NCI-H2171 (cell line): ENCODE data around the gene SYT10.
"Not testable (repeated sequence)": the region's sequence is repeated elsewhere in the genome, so short reads cannot be mapped to it uniquely, and the experiment has no call there.

Source experiments
- DNase-seq: peaks from one replicate; lab custom pipeline; 2025; lab: John Stamatoyannopoulos, UW

The SYT10 gene, protein sequence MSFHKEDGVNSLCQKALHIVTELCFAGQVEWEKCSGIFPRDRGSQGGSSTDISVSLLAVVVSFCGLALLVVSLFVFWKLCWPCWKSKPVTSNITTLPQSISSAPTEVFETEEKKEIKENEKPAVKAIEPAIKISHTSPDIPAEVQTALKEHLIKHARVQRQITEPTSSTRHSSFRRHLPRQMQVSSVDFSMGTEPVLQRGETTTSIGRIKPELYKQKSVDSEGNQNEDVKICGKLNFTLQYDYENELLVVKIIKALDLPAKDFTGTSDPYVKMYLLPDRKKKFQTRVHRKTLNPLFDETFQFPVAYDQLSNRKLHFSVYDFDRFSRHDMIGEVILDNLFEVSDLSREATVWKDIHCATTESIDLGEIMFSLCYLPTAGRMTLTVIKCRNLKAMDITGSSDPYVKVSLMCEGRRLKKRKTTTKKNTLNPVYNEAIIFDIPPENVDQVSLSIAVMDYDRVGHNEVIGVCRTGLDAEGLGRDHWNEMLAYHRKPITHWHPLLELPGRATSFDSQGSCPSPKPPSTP

DNA sequence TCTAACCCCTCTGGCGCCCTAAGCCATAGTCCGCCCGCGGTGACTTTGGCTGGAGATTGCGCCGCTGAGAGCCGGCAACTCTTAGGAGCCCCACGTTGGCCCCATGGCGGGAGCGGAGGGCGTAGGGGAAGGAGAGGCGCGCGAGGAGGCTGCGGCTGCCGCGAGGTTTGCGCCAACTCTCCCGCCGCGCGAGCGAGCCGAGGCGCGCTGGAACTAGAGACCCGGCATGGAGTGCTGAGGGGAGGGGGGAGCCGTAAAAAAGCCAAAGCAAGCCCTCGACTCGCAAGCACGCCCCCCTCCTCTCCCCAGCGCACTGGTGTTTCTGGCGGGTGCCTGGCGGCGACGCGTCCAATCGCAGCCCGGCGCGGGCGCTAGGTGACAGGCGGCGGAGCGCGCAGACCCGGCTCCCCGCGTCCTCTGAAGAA is at the start of gene SYT10:
Gene SYT10 (minus strand): TSS at position 233 of the 425 bp plus-strand sequence. CDS start 297 bp downstream, outside the sequence.
- DNase-seq = peak; percentile 12

DNA sequence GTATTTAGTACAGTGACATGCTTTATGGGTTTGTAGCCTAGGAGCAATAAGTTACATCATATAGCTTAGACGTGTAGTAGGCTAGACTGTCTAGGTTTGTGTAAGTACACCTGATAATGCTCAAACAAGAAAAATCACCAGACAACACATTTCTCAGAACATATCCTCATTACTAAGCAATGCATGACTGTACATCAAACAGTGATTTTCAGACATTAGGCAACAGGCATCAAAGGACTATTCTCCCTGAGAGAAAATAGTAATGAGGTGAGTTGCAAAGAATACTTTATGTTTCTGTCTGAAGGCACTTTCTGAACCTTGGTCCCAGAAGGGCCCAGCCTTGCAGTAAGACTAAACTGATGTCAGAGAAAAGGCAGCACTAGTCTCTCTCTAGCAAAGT is 48.4 kb upstream of the SYT10 start:
- DNase-seq = no peak

DNA sequence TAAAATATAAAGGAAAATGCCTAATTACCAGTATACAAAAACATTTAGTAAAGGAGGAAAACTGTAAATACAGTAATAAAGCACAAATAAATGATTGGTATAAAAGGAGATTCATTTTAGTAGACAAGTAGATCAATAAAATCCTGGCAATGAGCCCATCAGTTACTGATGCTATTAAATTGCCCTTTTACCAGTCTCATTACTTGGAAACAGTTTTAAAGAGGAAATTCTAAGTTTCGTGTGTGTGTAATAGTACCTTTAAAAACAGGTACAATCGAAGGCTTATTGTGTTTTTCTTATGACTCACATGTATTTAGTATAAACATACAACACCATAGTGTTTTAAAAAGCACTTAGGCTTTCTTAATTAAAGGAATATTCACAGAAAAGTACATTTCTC is 46.4 kb upstream of the SYT10 start:
- no peak for DNase-seq

DNA sequence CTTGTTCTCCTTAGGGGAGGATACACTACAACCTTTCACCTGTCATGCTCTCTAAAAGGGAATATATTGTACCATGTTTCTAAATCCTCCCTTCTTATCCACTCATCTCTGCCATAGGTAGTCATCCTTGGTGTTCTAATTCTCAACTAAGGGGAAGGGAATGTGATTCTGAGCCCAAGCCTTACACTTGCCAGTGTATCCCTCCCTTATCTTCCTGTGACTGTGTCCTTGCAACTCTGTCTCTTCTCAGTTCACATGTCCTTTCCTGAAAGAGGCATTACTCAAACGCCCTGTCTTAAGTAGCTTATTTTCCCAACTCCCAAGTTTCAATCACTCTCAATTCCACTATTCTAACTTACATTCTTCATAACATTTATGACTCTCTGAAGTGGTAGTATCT is 44.5 kb upstream of the SYT10 start:
- no peak for DNase-seq

DNA sequence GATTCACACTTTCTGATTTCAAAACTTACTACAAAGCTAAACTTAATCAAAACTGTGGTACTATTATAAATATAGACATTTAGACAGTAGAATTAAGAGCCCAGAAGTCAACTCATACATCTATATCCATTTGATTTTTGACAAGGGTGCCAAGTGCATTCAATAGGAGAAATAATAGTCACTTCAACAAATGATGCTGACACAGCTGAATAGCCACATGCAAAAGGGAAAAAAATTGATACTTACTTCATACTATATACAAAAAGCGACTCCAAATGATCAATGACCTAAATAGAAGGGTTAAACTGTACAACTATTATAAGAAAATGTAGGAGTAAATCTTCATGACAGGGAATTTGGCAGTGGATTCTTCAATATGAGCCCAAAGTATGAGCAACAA is 40.7 kb upstream of the SYT10 start:
- DNase-seq = no peak

DNA sequence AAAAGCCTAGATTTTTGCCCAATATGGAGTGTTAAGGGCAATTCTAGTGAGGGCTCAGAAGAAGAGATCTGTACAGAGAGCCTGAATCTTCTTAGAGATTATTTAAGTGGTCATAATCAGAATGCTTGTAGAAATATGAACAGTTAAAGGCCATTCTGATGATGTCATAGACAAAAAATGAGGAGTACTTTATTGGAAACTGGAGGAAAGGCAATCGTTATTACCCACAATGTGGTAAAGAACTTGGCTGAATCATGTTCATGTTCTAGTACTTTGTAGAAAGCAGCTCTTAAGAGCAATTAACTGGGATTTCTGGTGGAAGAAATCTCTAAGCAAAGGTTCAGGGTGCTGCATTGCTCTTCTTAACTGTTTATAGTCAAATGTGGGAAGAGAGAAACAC is 36.4 kb upstream of the SYT10 start:
- no peak for DNase-seq

DNA sequence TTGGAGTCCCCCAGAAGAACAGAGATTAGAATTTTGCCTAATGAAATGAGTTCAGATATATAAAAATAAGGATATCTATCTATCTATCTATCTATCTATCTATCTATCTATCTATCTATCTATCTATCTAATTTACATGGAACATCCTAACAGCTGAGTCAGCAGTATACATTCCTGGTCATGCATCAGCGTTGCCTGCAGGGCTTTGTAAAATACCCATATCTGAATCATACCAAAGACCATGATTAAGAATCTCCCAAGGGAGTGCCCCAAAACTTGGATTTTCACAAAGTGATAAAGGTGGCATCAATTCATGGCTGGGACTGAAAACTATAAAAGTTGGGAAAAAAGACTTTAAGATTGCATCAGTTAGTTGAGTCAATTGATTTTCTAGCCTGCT is 32.7 kb upstream of the SYT10 start:
- DNase-seq = no peak

DNA sequence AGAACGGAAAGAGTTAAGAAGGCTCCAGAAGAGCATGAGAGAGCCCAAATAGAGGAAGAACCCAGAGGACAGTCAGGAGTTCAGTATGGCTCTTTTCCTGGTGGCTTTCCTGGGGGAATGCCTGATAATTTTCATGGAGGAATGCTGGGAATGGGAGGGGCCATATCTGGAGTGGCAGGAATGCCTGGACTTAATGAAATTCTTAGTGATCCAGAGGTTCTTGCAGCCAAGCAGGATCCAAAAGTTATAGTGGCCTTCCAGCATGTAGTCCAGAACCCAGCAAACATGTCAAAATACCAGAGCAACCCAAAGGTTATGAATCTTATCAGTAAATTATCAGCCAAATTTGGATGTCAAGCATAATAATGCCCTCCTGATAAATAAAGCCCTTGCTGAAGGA is 15.5 kb upstream of the SYT10 start:
- DNase-seq = no peak

DNA sequence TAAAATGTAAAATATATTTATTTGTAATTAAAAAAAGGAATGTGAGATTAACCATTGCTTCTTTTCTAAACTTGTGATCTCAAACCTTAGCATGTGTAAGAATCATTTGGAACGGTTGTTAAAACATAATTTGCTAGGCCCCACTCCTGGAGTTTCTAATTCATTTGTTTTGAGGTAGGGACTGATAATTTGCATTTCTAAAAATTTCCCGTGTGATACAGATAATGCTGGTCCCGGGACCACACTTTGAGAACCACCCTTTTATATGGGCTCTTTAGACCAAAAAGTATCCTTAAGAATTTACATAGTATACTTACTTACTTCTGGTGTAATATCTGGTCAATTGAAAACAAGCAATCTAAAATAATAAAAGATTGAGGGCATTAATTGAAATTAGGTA is 10.9 kb upstream of the SYT10 start:
- no peak for DNase-seq

DNA sequence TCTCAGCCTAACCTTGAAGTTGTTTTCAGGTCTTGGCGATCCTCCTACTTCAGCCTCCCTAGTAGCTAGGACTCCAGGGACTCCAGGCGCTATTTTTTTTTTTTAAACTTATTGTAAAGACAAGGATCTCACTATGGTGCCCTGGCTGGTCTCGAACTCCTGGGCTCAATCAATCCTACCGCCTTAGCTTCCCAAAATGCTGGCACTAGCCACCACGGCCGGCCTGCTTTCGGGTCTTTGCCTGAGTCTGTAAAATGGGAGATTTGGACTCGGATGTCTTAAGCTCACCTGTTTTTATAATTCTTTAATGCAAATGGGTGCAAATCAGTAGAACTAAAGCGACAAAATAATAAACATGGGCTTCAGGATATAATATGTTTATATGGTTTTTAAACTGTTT is 858 bp upstream of the SYT10 start:
- no peak for DNase-seq

DNA sequence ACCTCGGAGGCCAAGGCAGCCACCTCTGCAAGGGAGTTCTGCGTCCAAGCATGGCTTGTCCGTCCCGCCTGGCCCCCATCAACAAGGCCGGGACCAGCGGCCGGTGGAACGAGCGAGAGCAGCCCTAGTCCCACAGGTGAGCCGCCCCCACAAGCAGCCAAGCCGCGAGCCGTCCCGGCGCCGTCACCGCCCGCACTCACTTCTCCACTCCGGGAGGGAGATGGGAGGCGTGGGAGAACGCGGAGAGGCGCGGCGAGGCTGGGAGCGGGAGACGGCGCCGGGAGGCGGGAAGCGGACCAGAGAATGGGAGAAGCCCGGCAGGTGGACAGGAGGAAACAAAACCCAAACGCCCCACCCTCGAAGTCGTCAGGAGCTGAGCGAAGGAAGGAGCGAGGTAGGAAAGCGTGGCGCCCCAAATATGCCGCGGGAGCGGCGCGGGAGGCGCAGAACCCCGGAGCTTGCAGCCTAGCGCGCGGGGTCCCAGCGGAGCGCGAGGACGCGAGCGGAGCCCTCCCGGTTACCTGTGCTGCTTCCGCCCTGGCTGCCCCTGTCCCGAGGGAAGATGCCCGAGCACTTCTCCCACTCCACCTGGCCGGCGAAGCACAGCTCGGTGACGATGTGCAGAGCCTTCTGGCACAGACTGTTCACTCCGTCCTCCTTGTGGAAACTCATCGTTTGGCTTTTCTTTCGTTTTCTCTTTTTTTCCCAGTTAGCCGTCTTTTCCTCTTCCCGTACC is 600 bp downstream of the SYT10 start:
- DNase-seq = no peak

DNA sequence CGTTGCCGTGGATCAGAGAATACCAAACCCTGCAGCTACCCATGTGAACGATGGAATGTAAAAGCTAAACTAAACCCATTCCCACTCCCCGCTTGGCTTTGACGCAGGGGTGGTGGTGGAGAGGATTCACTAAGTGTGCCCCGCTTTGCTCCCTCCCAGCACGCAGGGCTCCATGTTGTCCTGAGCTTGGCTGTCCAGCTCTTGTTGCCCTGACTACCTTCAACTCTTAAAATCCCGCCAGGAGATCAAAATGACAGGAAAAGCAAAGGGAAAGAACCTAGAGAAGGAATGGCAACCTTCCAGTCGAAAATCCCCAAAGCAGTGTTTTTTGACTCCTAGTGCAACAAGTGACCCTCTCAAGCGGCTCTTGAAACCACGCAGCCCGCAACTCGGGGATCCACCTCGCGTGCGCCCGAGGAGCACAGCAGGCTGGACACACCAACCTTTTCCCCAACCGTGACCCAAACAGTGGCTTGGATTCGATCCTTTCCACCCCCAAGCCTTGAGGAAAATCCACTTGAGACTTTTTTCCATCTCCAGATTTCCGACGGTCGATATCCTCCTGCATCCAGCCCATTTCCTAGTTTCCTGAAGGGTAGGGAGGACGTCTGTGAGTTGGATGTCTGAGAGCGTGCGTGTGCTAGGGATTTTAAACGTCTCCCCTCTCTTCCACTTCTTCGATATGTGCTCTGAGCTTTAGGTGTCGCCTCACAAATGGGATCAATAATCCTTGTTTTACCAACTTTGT is 1.4 kb downstream of the SYT10 start:
- no peak for DNase-seq

DNA sequence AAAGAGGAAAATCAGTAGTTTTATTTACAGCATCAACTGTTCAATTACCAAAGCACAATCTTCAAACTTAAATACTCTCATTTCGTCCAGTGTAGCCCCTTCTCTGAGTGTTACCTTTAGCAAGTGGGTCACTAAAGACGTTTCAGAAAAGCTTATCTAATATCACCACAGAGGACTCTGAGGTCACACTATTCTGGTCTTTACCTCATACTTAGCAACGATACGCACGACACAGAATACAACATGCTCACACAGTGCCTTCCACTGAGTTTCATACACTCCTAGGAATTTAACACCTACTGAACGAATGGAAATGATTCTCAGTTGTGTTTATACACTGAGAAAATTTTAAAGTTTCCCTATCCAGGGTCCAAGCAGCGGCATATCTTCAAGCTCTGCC is 2.0 kb downstream of the SYT10 start:
- DNase-seq = no peak

DNA sequence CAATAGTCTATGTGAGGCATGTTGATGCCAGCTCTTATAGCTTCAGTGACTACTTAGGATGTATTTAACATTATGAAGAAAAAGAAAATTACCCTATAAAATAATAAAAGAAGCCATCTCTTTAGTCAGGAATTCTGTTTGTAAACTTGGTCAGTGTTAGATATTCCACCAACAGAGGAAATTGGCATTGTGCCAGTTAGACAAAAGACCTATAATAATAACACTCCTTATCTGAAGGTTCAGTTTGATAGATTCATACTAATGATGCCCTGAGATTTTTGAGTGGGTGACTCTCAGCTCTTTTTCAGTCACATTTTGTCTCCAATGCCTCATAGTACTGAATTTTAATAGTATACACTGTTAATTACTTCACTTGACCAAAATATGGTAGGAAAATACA is 6.6 kb downstream of the SYT10 start:
- no peak for DNase-seq

DNA sequence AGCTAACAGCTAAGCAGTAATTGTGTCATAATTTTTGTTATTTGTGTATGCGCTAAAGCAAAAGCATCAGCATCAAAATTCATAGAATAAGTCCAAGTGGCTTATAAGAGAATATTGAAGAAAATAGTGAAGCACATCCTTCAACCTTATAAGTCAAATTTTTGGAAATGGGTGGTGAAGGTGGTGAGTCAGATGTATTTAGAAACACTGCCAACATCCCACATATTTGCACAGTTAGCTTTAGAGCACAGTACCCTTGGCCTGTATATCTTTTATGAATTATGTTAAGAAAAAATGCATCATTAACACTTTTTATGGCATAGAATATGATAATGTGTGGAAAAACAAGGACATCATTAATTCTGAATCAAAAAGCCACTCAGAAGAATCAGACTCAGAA is 8.0 kb downstream of the SYT10 start:
- no peak for DNase-seq

DNA sequence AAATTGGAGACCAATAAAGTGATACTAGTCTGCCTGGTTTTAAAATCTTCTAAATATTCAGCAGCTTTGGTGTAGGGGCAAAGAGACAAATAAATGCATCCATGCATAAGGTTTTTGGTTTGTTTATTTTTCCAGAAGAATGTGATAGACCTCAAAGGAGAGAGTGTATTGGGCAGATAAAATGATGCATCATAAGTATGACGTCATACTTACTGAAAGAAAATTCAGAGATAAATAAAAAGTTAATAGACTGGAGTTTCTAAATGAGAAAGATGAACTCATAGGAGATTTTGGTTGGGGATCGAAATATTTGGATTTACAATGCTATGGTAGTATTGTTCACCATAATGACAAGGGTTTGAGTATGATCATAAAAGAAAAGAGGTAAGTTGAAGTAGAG is 10.2 kb downstream of the SYT10 start:
- no peak for DNase-seq

DNA sequence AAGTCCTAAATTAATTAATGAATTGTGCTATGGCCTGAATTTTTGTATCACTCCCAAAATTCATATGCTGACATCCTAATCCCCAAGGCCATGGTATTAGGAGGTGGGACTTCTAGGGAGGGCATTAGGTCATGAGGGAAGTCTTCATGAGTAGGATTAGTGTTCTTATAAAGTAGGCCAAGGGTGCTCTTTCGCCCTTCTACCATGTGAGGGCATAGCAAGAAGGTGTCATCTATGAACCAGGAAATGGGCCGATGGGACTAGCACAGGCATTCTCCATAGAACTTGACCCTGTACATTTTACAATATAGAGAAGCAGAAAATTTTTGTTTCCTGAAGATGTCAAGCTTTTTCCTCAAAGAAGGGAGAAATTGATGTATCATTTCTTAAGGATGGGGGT is 12.5 kb downstream of the SYT10 start:
- no peak for DNase-seq

DNA sequence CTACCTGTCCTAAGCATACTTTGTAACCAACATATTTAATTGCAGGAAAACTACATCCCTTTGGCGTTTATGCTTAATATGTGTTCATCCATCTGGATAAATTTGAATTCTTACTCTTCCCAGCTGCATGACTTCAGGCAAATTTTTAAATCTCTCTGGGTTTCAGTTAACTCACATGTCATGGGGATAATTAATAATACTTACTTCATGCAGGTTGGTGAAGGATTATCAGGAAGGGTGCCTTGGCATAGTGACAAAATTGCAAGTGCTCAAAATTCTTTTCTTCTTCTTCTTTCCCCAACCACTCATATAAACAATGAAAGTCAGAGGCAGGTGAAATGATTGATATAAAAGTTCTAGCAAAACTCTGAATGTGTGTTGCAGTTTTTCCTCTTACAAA is 15.9 kb downstream of the SYT10 start:
- no peak for DNase-seq

DNA sequence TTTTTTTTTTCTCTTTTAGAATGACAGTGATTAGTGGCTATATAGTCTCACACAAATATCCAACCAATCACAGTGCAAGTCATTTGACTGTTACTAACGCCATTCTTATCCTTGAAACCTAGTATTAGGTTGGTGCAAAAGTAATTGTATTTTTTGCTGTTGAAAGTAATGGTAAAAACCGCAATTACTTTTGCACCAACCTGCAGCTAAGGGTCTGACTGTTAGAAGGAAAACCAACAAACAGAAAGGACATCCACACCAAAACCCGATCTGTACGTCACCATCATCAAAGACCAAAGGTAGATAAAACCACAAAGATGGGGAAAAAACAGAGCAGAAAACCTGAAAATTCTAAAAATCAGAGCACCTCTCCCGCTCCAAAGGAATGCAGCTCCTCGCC is 27.2 kb downstream of the SYT10 start:
- DNase-seq = not testable (repeated sequence)

DNA sequence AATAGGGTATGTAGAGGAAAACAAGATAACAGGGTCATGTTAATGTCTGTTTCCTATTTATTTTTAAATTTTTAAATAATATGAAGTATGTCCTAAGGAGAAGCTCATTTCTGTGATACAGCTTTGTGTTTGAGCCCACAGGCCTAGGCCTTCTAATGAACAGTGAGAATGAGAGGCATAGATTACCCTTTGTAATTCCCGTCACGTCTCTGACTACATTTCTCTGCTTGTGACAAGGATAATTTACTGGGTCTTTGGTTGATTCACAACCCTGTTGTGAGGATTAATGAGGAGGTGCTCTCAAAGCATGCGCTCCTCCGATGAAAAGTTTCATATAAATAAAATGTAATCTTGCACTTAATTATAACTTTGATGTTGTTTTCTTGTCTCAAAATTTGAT is 56.1 kb downstream of the SYT10 start:
- DNase-seq = no peak

DNA sequence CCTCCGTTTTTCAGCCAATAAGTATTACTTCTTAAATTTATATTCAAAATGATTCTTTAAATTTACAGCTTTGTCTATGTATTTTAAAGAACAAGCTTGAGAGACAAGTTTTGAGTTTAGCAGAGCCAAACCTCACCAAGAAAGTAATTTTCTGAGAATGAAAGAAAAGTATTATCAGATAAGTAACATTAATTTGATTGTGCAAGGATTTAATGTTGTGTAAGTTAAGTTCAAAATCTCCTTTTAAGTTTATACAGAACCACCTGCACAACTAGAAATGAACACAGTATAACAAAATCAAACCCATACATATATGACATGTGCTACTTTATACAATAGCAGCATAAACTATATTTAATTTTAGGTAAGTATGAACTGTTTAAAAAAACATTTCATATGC is 63.5 kb downstream of the SYT10 start:
- no peak for DNase-seq

DNA sequence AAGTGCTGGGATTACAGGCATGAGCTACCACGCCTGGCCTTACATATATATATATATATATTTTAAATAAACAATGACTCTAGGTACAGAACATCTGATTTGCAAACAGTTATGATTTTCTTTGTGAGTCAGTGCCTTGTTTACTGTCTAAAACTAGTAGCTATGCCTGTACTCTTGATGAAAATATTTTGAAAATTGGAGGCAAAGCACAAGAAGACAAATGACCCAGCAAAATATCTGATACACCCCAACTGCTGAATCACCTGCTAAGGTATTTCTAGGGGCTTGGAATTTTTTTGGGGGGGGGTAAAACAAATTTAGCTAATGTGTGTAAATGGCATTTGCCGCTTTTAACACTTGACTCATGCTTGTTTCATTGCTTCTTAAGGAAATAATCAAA is 69.3 kb downstream of the SYT10 start:
- DNase-seq = no peak

DNA sequence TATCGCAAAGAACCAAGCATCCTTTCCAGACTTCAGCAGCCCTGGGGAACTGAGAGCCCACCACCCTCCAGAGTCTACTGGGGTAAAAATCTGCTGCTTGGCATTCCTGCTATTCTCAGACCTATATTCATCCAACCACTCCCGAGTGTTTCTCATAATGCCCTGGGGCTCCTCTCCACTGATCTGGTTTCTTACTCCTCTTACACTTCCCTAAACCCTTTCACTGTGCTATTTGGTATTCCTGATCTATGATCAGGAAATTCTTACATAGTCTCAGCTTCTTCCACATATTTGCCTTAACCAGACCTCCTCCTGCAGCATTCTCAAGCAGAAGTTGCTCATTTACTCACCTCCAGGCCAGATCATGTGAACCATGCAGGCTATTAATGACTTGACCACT is 82.4 kb downstream of the SYT10 start:
- DNase-seq = no peak
